GM06990 (cell line): Measurements from ENCODE around the gene MAP3K20.

Experiments used
- DNase-seq: peaks from one replicate; pipeline ENCODE4 v3.0.0-alpha.2; 2011; ENCODE audit not compliant: insufficient read length; ENCODE audit errors: extremely low read depth
- H3K27me3 ChIP-seq: replicated peaks from 2 replicates; pipeline ENCODE4 v1.6.0; 2011; ENCODE audit warnings: low read length; ENCODE audit not compliant: control insufficient read depth, insufficient read depth
- H3K36me3 ChIP-seq: 2 replicates; pipeline ENCODE4 v1.5.1; 2011; ENCODE audit warnings: low read length; ENCODE audit not compliant: control insufficient read depth, insufficient read depth
- H3K4me3 ChIP-seq: replicated peaks from 2 replicates; pipeline ENCODE4 v1.5.1; 2011; ENCODE audit warnings: low read depth, mild to moderate bottlenecking, control low read depth, low read length
- TF ChIP-seq, protein P1 (sequence below): IDR thresholded peaks from 2 replicates; pipeline ENCODE4 v1.5.1; 2011; ENCODE audit warnings: low read length, control low read depth, mild to moderate bottlenecking, inconsistent platforms; ENCODE audit not compliant: insufficient read depth, poor library complexity, severe bottlenecking

Gene MAP3K20

DNA sequence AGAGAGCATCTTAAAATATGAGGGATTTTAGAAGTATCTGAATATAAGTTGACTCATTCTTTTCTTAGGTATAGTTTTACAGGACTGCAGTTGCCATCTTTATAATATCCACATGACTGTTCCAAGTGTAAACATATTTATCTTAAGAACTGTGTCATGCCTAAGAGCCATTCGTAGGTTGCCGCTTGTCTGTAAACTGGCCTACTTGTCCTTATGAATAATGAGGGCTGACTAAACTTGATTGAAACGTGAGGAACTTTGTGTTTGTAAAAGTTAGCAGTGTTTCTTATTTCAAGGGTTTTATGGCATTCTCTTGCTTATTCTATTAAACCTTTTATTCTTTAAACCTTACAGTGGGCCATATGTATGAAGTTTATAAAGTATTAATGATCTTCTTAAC, 99.6 kb downstream of the MAP3K20 start:
- TF ChIP-seq, protein P1, sequence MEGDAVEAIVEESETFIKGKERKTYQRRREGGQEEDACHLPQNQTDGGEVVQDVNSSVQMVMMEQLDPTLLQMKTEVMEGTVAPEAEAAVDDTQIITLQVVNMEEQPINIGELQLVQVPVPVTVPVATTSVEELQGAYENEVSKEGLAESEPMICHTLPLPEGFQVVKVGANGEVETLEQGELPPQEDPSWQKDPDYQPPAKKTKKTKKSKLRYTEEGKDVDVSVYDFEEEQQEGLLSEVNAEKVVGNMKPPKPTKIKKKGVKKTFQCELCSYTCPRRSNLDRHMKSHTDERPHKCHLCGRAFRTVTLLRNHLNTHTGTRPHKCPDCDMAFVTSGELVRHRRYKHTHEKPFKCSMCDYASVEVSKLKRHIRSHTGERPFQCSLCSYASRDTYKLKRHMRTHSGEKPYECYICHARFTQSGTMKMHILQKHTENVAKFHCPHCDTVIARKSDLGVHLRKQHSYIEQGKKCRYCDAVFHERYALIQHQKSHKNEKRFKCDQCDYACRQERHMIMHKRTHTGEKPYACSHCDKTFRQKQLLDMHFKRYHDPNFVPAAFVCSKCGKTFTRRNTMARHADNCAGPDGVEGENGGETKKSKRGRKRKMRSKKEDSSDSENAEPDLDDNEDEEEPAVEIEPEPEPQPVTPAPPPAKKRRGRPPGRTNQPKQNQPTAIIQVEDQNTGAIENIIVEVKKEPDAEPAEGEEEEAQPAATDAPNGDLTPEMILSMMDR: no peak

DNA sequence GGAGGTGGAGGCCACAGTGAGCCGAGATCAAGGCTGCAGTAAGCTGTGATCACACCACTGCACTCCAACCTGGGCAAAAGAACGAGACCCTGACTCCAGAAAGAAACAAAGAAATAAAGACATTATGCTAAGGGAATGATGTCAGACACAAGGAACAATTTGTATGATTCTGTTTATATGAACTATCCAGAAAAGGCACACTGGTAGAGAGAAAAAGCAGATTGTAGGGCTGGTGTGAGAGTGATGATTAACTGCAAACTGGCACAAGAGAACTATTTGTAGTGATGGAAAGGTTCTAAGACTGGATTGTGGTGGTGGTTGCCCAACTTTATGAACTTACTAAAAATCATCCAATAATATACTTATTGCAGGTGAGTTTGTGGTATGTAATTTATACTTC, 106.3 kb downstream of the MAP3K20 start:
- TF ChIP-seq, protein P1: no peak
- no peaks in the 10 kb centered on the region for H3K27me3 ChIP-seq
- no peak for DNase-seq
- no peaks in the 10 kb centered on the region for H3K36me3 ChIP-seq
- H3K4me3 ChIP-seq: no peak overlapping the region

More for the DNA sequence above, 99.6 kb downstream of the MAP3K20 start:
- Histone ChIP-seq H3K27me3 (no peaks in the 10 kb centered on the region), H3K4me3 (no peak overlapping the region), H3K36me3 (no peaks in the 10 kb centered on the region)
- DNase-seq: no peak

DNA sequence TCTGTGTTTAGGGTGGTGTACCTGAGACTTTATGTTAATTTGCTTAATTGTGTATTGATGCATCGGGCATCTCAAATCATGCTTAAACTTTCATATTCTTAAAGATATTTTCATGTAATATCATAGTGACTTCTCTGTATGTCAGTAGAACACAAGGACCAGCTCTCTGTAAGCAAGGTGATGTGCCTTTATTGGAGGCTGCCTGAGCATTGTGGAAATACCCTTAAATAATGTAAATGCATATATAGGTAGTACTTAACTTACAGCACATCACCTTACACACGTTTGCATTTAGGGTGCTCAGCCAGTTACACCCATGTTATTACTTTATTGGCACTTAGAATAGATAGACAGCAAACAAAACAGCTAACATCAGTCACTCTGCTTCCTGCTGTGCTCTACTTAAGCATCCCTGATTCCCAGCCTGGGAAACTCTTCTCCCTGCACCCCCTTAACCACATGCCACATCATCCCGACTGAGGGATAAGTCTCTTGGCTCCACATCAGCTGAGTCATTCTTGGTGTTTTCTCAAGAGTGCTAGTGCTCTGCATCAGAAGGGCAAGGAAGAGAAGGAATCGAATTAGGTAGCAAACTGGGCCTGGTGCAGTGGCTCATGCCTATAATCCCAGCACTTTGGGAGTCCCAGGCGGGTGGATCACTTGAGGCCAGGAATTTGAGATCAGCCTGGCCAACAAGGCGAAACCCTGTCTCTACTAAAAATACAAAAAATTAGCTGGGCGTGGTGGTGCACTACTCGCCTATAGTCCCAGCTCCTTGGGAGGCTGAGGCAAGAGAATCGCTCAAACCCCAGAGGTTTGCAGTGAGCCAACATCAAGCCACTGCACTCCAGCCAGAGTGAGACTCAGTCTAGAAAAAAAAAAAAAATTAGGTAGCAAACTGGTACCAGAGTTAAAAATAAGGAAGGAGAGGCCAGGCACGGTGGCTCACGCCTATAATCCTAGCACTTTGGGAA, 108.7 kb downstream of the MAP3K20 start:
- Histone ChIP-seq H3K36me3 (no peaks in the 10 kb centered on the region), H3K4me3 (no peak overlapping the region), H3K27me3 (no peaks in the 10 kb centered on the region)
- no peak for DNase-seq
- TF ChIP-seq, protein P1: no peak

DNA sequence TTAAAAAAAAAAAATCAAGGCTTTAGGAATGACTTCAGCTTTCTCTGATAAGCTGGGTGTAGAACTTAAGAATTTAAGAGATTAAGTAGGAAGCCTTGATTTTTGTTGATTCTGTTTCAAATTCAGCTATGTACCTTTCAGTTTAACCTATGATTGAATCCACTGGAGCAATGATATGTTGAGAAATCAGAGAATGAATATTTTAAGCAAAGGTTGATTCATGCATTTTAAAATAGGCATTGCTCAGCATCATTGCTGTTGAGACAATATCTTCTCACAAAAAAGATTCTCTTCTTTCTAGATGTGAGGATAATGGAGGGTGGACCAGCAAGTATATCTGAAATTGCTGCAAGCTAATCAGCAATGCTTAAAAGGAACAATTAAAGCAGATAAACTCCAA, 109.8 kb downstream of the MAP3K20 start:
- no peaks in the 10 kb centered on the region for H3K36me3 ChIP-seq
- no peak overlapping the region for H3K4me3 ChIP-seq
- no peak for DNase-seq
- TF ChIP-seq, protein P1: no peak
- no peaks in the 10 kb centered on the region for H3K27me3 ChIP-seq

DNA sequence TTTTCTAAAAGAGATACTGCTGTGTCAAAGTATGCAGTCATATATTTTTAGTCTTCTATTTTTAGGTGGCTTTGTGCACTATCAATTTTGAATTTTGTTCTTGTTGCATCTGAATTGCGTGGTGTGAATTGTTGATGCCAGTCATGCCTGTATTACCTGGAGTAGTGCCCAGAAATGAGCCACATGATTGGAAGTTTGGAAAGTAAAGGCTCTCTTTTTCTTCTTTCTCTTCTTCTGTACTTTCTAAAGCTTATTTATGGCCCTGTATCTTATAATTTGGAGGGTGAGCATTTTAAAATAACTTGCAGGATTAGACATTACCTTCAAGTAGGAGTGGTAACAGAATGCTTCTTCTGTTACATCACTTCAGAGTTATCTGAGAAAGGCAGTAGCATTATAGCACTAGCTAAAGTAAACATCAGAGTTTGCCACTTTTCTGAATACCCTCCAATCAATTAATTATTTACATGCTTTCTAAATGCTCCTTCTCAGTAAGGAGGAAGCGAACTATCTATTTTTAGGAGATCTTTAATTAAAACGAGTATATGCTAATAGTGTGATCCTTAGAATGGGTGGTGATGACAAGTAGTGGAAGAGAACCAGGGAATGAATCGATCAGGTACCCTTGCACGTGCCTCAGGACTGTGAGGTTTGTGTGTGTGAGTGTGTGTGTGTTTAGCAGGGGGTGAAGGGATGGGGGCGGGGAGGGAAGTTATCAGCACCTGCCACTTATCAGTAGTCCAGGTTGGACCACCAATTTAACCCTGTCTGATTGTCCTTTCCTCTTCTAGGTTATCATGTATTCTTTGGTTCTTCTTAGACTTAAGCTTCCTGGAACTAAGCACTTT, 112.5 kb downstream of the MAP3K20 start:
- Histone ChIP-seq H3K4me3 (no peak overlapping the region), H3K36me3 (no peaks in the 10 kb centered on the region), H3K27me3 (no peaks in the 10 kb centered on the region)
- TF ChIP-seq, protein P1: no peak
- DNase-seq: no peak
